HepG2 (cell line): Measurements from ENCODE around the gene ITGB3. TPM values are rescaled to one million over a fixed set of nuclear protein-coding genes. Genes with fewer than 3 reads are reported as not detected.

Experiments
- ATAC-seq: fragments of 200-7000 bp; cut with Tn5 transposase; 3 replicates; pipeline ENCODE4 v1.9.1; 2020; ENCODE audit warnings: mild to moderate bottlenecking, moderate library complexity
- BruUV-seq: library from RNA; stranded (reverse); fragments of 400-500 nt; replicated peaks from 2 replicates; lab custom pipeline; 2021; lab: Mats Ljungman, UMichigan
- CTCF ChIA-PET: fragments of 300-600 bp; formaldehyde crosslinking; extraction: SDS; loops from one replicate; lab custom pipeline; 2021; ENCODE audit warnings: low total read pairs, inconsistent platforms, low intra/inter-chr PET ratio; lab: Yijun Ruan, JAX
- POLR2A ChIA-PET: fragments of 350-600 bp; sonication (Branson Sonifier 250); formaldehyde crosslinking; loops from one replicate; lab custom pipeline; 2020; ENCODE audit warnings: antibody characterized with exemption, inconsistent platforms; lab: Yijun Ruan, JAX
- DNase-seq: peaks from one replicate; pipeline ENCODE4 v3.0.0-alpha.2; 2015; ENCODE audit warnings: low spot score
- FAIRE-seq: peaks from 3 replicates; lab custom pipeline; 2011; peaks lifted over from hg19 to GRCh38; lab: Jason Lieb, UNC
- H2AFZ ChIP-seq: one replicate; pipeline ENCODE4 v1.6.1; 2011; ENCODE audit warnings: low read length, inconsistent platforms
- H3K27ac ChIP-seq: fragments of 300-600 bp; 3 replicates; pipeline ENCODE4 v1.8.0; 2011; ENCODE audit warnings: mixed run types, mild to moderate bottlenecking, mixed read lengths, low read length, inconsistent platforms; ENCODE audit not compliant: insufficient read depth; ENCODE audit errors: extremely low read length
- H3K27me3 ChIP-seq, 2 experiments: fragments of 200-600 bp in 1 of 2; 2 replicates in 1 of 2; 3 replicates in 1 of 2; pipeline versions ENCODE4 v1.6.0 to v1.8.0; 2011; ENCODE audit warnings: low read length in 2 of 2, mild to moderate bottlenecking in 2 of 2, moderate library complexity in 2 of 2, inconsistent platforms in 1 of 2; ENCODE audit not compliant: insufficient read depth in 2 of 2, control insufficient read depth in 1 of 2
- H3K36me3 ChIP-seq, 2 experiments: fragments of 200-600 bp in 1 of 2; replicated peaks in 1 of 2; 2 replicates in 1 of 2; 3 replicates in 1 of 2; pipeline versions ENCODE4 v1.5.1 to v1.8.0; 2011; ENCODE audit warnings: low read length in 2 of 2, inconsistent platforms in 1 of 2; ENCODE audit not compliant: insufficient read depth in 2 of 2, control insufficient read depth in 1 of 2
- H3K4me1 ChIP-seq: 2 replicates; pipeline ENCODE4 v1.5.1; 2012; ENCODE audit warnings: low read length, inconsistent platforms; ENCODE audit not compliant: insufficient read depth
- H3K4me2 ChIP-seq: 2 replicates; pipeline ENCODE4 v1.6.0; 2011; ENCODE audit warnings: low read depth, low read length, inconsistent platforms
- H3K4me3 ChIP-seq, 3 experiments: fragments of 200-600 bp in 1 of 3; sonication (generic), shearing (Covaris generic) in 1 of 3; replicated peaks in 1 of 3; 2 replicates each; pipeline ENCODE4 v1.5.1; 2011 to 2016; ENCODE audit warnings: low read length in 3 of 3, inconsistent platforms in 2 of 3, low read depth in 2 of 3, mild to moderate bottlenecking in 2 of 3, control low read depth in 1 of 3, mixed read lengths in 1 of 3; ENCODE audit not compliant: insufficient read depth in 1 of 3
- H3K79me2 ChIP-seq: one replicate; pipeline ENCODE4 v1.6.1; 2011; ENCODE audit warnings: low read length, inconsistent platforms; ENCODE audit not compliant: insufficient read depth
- H3K9ac ChIP-seq: 2 replicates; pipeline ENCODE4 v1.6.0; 2011; ENCODE audit warnings: mild to moderate bottlenecking, low read depth, low read length, inconsistent platforms; ENCODE audit not compliant: insufficient read depth
- H3K9me3 ChIP-seq: 2 replicates; pipeline ENCODE4 v1.5.1; 2012; ENCODE audit warnings: mild to moderate bottlenecking, low read length
- H4K20me1 ChIP-seq: 2 replicates; pipeline ENCODE4 v1.6.0; 2011; ENCODE audit warnings: inconsistent platforms, mild to moderate bottlenecking, low read length, moderate library complexity; ENCODE audit not compliant: insufficient read depth
- ESRRA ChIP-seq: sonication (generic); formaldehyde crosslinking; IDR thresholded peaks from 2 replicates; pipeline ENCODE4 v1.5.1; 2020; ENCODE audit warnings: mild to moderate bottlenecking, low read depth, missing genetic modification reagents
- FOSL1 ChIP-seq: sonication (generic); formaldehyde crosslinking; IDR thresholded peaks from 2 replicates; pipeline ENCODE4 v1.9.0; 2021; ENCODE audit warnings: missing genetic modification reagents, borderline replicate concordance
- KAT2B ChIP-seq: fragments of 150-350 bp; IDR thresholded peaks from 2 replicates; pipeline ENCODE4 v1.6.1; 2014; ENCODE audit warnings: low read depth, low read length, borderline replicate concordance
- MXD4 ChIP-seq: IDR thresholded peaks from 2 replicates; pipeline ENCODE4 v1.6.1; 2016; ENCODE audit warnings: mild to moderate bottlenecking, missing biosample characterization, missing genetic modification reagents
- PHB2 ChIP-seq: fragments of 450-650 bp; IDR thresholded peaks from 2 replicates; pipeline ENCODE4 v1.6.1; 2018; ENCODE audit not compliant: partially characterized antibody
- PTBP1 ChIP-seq: fragments of 200-400 bp; formaldehyde crosslinking; IDR thresholded peaks from 2 replicates; pipeline ENCODE4 v1.6.1; 2018; ENCODE audit warnings: low read length, low read depth; ENCODE audit not compliant: poor library complexity, severe bottlenecking
- ZFP36 ChIP-seq: fragments of 150-350 bp; IDR thresholded peaks from 2 replicates; pipeline ENCODE4 v1.6.1; 2018; ENCODE audit warnings: borderline replicate concordance, low read length, low read depth; ENCODE audit not compliant: partially characterized antibody
- ZNF124 ChIP-seq: sonication (generic); formaldehyde crosslinking; IDR thresholded peaks from 2 replicates; pipeline ENCODE4 v1.4.0; 2020; ENCODE audit warnings: missing genetic modification reagents
- ZNF781 ChIP-seq: sonication (generic); formaldehyde crosslinking; IDR thresholded peaks from 2 replicates; pipeline ENCODE4 v1.5.1; 2020; ENCODE audit warnings: borderline replicate concordance, mild to moderate bottlenecking, missing genetic modification reagents; ENCODE audit errors: not compliant biosample characterization
- WGBS: methylation state at CpG from one replicate; pipeline ENCODE4 v1.1.6; 2017; ENCODE audit warnings: low lambda C conversion rate; 5-methylcytosine and 5-hydroxymethylcytosine counted together
- in situ Hi-C: cut with HindIII; loops from 2 replicates; pipeline ENCODE4 v1.10.0; 2017; ENCODE audit warnings: low pct_unique_long_range_greater_than_20kb; ENCODE audit not compliant: extremely low pct_ligation_motif_present
- intact Hi-C: fragments of 100-400 bp; cut with micrococcal nuclease; formaldehyde crosslinking; loops from one replicate; pipeline ENCODE4 v1.10.0; 2022; ENCODE audit not compliant: unreplicated experiment
- polyA plus RNA-seq, 8 experiments: library from polyadenylated mRNA; depleted of rRNA in 3 of 8; stranded (reverse) in 7 of 8; unstranded in 1 of 8; fragments of >200 nt; fragmentation: Illumina TruSeq in 4 of 8; extraction: Trizol in 4 of 8; gene quantifications; 2 replicates each; pipeline versions ENCODE4 v1.2.1 to v1.2.3, GENCODE V29; 2011 to 2016; ENCODE audit warnings: low read depth in 4 of 8, missing spikeins in 1 of 8, mixed read lengths in 1 of 8; ENCODE audit not compliant: insufficient read depth in 1 of 8
- total RNA-seq, 5 experiments: library from RNA; depleted of rRNA; stranded (reverse); fragments of >200 nt; fragmentation: Illumina TruSeq; extraction: Trizol; gene quantifications; 2 replicates each; pipeline ENCODE4 v1.2.3, GENCODE V29; 2016; ENCODE audit warnings: low read depth in 1 of 5
- TF ChIP-seq, protein P1 (sequence below): sonication (generic); formaldehyde crosslinking; IDR thresholded peaks from 2 replicates; pipeline ENCODE4 v1.4.0; 2020; ENCODE audit warnings: missing genetic modification reagents, borderline replicate concordance
- TF ChIP-seq, protein P2 (sequence below): IDR thresholded peaks from 2 replicates; pipeline ENCODE4 v1.6.1; 2016
- TF ChIP-seq, protein P3 (sequence below): sonication (generic); formaldehyde crosslinking; IDR thresholded peaks from 2 replicates; pipeline ENCODE4 v1.4.0; 2020; ENCODE audit warnings: missing genetic modification reagents
- TF ChIP-seq, protein P4 (sequence below): sonication (generic); formaldehyde crosslinking; IDR thresholded peaks from 2 replicates; pipeline ENCODE4 v1.8.1; 2023; ENCODE audit warnings: mild to moderate bottlenecking, moderate library complexity, missing genetic modification reagents
- TF ChIP-seq, protein P5 (sequence below): IDR thresholded peaks from 2 replicates; pipeline ENCODE4 v1.6.1; 2018; ENCODE audit warnings: missing genetic modification reagents, mild to moderate bottlenecking, missing compliant biosample characterization

ITGB3 gene
- total and polyA plus RNA-seq, 2 of the 13 experiments (the other 11 are each of a cell fraction or from before 2014, with no cell fraction given): 0.09 to 0.31 TPM

DNA sequence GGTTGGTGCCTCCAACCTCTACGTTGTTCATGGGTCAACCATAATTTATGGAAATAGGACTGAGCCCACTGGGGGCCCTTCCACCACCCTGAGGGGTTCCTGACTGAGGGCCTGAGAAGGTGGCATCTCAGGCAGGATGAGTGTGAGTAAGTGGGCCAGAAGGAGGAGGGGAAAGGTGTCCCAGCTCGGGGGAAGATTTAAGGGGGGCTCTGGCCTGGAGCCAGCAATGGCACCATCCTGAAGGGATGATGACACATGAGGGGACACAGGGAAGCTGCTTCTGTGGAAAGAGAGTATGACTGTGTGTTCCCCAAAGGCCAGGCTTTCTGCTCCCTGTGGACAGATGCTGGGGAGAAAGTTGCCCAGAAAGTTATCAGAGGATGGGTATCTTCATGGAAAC, 25.8 kb upstream of the ITGB3 start (continued):
- no peak for TF ChIP-seq FOSL1 (CRISPR knock-in tag)
- TF ChIP-seq, protein P1, sequence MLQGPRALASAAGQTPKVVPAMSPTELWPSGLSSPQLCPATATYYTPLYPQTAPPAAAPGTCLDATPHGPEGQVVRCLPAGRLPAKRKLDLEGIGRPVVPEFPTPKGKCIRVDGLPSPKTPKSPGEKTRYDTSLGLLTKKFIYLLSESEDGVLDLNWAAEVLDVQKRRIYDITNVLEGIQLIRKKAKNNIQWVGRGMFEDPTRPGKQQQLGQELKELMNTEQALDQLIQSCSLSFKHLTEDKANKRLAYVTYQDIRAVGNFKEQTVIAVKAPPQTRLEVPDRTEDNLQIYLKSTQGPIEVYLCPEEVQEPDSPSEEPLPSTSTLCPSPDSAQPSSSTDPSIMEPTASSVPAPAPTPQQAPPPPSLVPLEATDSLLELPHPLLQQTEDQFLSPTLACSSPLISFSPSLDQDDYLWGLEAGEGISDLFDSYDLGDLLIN (CRISPR knock-in tag): no peak

DNA sequence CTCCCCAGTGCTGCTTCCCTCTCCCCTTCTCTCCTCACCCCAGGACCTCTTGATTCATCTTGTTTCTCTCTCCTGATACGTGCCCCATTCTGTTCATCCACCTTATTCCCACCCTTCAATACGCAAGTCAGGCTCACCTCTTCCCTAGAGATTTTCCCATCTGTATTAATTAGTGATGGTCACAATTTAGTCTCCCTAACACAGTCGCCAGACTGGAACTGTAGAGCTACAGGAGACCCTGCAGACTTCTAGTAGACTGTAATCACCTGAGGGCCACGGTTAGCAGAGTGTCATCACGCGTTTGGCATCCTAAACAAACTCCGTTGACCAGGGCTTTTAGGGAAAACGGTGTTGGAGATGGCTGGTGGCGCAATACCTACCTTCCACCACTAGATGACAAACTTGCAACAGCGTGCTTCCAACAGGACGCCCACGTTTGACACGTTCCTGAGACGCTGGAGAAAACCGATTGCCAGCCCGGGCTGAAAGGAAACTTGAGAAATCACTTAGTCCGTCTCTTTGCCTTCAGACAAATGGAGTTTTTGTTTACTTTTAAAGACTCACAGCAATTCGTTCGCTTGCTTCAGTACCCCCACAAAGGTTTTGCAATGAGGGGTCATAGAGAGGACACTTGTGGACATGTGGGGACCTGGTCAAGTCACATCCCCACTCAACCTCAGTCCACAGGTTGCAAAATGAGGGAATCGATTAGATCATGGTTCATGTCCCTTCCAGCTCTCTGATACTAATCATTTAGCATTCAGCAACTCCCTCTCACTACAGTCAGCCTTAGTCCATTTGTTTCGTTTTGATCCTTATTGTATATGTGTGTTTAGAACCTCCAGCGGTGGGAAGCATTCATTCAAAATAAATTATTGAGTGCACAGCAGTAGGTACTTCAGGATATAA, 23.8 kb upstream of the ITGB3 start:
- FAIRE-seq (peak; percentile 94), DNase-seq (peak; percentile 79), ATAC-seq (peak; percentile 86)
- Histone ChIP-seq H2AFZ (peak overlapping the region; percentile 28), H3K4me2 (peak overlapping the region; percentile 84), H3K4me3 (peak overlapping the region; percentile 44 to 62 (median 46)), H3K27ac (no peak overlapping the region), H3K4me1 (peaks cover 35% of the 10 kb centered on the region), H3K9me3 (no peaks in the 10 kb centered on the region), H3K36me3 (no peaks in the 10 kb centered on the region), H4K20me1 (no peaks in the 10 kb centered on the region), H3K9ac (0 out of 2 replicates have a peak overlapping the region, but pooled peaks have one; percentile 5), H3K27me3 (peaks cover 1 to 16% of the 10 kb centered on the region in 2 experiments; a peak in 2 of 5 replicates), H3K79me2 (no peaks in the 10 kb centered on the region)
- ChIA-PET CTCF (interaction anchor here (1.3 to 3.1 kb wide), 3 partner anchors 86 to 386 kb away, joined by 3 to 65 read pairs (median 5); no protein-coding TSS in a partner anchor), POLR2A (no interaction called here)
- intact Hi-C loops: loop anchor here (1.0 to 10.0 kb wide), 2 partner anchors 86 to 385 kb away; no protein-coding TSS in a partner anchor
- in situ Hi-C loops: loop anchor here (5.0 kb wide), 1 partner anchor 88 kb away; no protein-coding TSS in a partner anchor
- no TSS peak for BruUV-seq
- WGBS: 4% methylated on average over 22 of the region's 22 CpGs
- TF ChIP-seq KAT2B: 0 out of 2 replicates have a peak, but pooled peaks have one; percentile 5
- TF ChIP-seq, protein P2, sequence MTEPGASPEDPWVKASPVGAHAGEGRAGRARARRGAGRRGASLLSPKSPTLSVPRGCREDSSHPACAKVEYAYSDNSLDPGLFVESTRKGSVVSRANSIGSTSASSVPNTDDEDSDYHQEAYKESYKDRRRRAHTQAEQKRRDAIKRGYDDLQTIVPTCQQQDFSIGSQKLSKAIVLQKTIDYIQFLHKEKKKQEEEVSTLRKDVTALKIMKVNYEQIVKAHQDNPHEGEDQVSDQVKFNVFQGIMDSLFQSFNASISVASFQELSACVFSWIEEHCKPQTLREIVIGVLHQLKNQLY (CRISPR knock-in tag): peak; percentile 60; the same call in 1 of the 2 replicates
- TF ChIP-seq ZFP36: peak; percentile 11
- TF ChIP-seq PTBP1: no peak
- TF ChIP-seq, protein P3, sequence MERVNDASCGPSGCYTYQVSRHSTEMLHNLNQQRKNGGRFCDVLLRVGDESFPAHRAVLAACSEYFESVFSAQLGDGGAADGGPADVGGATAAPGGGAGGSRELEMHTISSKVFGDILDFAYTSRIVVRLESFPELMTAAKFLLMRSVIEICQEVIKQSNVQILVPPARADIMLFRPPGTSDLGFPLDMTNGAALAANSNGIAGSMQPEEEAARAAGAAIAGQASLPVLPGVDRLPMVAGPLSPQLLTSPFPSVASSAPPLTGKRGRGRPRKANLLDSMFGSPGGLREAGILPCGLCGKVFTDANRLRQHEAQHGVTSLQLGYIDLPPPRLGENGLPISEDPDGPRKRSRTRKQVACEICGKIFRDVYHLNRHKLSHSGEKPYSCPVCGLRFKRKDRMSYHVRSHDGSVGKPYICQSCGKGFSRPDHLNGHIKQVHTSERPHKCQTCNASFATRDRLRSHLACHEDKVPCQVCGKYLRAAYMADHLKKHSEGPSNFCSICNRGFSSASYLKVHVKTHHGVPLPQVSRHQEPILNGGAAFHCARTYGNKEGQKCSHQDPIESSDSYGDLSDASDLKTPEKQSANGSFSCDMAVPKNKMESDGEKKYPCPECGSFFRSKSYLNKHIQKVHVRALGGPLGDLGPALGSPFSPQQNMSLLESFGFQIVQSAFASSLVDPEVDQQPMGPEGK (CRISPR knock-in tag): peak; percentile 61
- peak; percentile 38; the same call in 1 of the 2 replicates for TF ChIP-seq ESRRA (CRISPR knock-in tag)
- TF ChIP-seq ZNF781 (CRISPR knock-in tag): peak; percentile 50
- no peak for TF ChIP-seq PHB2
- TF ChIP-seq, protein P4, sequence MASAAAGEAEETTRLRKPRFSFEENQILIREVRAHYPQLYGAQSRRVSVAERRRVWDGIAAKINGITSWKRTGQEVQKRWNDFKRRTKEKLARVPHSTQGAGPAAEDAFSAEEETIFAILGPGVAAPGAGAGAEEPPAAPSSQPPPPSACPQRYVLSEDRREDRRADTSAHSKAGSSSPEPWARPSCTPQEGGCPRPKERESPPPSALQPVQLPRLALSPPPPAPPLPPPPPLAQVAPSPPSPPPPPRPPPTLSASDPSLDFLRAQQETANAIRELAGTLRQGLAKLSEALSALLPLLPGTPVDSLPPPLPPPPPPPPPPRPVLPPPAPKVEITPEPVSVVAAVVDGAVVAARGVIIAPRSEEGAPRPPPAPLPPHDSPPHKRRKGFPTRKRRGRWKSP: 0 out of 2 replicates have a peak, but pooled peaks have one; percentile 72
- TF ChIP-seq ZNF124: peak; percentile 88
- TF ChIP-seq, protein P5, sequence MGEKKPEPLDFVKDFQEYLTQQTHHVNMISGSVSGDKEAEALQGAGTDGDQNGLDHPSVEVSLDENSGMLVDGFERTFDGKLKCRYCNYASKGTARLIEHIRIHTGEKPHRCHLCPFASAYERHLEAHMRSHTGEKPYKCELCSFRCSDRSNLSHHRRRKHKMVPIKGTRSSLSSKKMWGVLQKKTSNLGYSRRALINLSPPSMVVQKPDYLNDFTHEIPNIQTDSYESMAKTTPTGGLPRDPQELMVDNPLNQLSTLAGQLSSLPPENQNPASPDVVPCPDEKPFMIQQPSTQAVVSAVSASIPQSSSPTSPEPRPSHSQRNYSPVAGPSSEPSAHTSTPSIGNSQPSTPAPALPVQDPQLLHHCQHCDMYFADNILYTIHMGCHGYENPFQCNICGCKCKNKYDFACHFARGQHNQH: peak; percentile 72; the same call in 1 of the 2 replicates
- peak; percentile 83 for TF ChIP-seq MXD4 (CRISPR knock-in tag)
